ENCODE data around the gene CYLD.
A peak's percentile ranks its signal among the peaks of the same experiment; 100 is the strongest.

Gene CYLD

DNA sequence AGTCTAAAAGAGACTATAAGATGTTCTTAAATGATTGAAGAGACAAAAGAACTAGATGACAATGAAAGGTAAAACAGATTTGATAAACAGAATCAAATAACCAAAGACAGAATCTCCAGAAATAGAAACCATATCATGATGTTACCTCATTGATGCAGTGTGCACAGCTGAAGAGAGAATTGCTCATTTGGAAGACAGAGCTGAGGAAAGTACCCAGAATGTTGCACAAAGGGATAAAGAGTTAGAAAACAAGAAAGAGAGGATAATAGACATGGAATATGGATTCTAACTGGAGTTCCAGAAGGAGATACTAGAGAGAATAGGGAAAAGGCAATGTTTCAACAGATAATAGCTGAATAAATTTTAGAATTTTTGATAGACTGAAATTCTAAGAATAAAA is 47.9 kb downstream of the CYLD start:
- DNase-seq, result no peak

DNA sequence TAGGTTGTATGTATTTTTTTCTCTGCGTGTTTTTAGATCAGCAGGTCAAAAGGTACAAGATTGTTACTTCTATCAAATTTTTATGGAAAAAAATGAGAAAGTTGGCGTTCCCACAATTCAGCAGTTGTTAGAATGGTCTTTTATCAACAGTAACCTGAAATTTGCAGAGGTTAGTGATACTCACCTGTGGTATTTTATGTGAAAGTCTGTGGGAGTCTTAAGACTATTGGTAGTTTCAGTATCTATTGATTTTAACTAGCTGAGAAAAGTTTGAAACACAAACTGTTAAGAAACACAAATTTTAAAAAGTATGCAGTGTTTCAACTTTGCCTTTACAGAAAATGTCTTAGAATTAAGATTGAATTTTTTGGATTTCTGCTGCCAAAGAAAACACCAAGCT is 49.6 kb downstream of the CYLD start:
- DNase-seq, result no peak

DNA sequence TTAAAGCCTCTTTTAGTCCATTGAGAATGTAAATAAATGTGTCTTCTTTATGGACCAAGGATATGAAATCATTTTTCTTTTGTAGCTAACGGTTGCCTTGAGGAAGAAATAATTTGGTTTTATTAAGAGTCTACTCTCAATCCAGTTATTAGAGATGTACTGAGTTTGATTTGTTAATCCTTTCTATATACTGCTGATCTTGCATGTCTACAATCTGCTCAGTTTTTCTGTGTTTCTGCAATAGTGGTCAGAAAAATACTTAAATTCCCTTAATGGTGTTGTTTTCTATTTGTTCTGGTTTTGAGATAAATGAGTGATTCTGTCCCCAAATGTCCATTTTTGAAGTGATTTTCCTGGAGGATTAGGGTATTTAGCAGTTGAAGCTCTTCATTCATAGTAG is 54.9 kb downstream of the CYLD start:
- DNase-seq, result no peak

DNA sequence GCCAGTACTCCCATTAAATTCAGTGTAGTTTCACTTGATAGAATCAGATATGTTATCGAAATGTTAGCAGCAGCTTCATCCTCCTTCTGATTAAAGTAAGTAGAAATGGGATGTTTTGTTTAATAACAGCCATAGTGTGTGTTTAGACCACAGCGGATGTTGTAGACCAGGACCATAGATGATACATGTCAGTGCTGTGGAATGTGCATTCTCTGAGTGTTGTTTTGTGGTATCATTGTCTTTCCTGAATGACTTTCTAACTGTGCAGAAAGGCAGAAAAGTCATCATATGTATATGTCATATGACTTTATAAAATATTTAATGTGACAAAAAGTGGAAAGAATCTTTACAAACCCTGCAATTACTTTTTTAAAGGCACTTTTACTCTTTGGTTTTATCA is 55.6 kb downstream of the CYLD start:
- peak; percentile 48 for DNase-seq

DNA sequence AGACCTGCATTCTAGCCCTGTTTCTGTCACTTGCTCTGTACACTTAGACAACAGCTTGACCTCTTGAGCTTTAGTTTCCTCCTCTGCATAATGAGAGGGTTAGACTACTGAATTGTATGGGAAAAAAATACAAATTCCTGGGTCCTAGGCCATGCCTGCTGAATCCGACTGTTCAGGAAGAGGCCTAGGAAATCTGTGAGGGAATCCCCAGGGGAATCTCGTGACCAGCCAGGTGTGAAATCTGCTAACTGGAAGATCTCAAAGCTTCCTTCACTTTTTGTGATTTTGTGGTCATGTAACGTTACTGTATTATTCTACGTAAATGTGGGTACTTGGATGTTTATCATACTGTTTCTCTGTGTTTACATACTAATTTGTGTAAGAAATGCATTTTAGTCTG is 58.2 kb downstream of the CYLD start:
- no peak for DNase-seq

DNA sequence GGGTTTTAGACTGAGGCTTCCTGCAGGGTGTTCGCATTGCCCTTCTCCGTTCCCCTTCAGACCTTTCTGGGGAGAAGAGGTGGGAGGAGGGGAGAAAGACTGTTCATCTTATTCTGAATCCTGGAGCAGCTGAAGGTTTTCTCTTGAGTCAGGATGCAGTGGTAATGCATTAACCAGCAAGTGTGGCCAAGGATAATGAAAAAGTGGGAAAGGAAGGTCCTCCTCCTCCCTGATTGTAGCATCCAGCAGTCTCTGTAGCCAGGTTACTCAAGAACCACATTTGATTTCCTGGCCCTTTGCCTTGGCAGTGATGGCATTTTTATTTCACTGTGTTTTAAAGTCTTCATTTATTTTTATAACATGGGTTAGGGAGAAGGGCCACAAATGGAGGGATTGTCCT is 59.1 kb downstream of the CYLD start:
- DNase-seq, result no peak

DNA sequence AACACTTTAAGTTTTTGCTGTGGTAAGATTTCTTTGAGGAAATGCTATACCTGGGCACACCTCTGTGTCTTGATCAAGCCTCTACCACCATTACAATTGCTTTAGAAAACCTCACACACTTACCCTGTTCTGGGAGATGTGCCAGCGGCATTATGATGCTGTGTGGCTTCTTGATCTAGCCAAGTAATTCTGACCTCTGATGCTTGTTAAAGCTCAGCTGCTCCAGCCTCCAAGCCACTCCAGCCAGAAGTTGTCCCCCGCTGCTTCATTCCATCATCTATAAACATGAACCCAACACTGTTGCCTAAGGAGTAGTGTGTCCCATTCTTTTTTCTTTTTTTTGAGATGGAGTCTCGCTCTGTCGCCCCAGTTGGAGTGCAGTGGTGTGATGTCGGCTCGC is 60.1 kb downstream of the CYLD start:
- no peak for DNase-seq

DNA sequence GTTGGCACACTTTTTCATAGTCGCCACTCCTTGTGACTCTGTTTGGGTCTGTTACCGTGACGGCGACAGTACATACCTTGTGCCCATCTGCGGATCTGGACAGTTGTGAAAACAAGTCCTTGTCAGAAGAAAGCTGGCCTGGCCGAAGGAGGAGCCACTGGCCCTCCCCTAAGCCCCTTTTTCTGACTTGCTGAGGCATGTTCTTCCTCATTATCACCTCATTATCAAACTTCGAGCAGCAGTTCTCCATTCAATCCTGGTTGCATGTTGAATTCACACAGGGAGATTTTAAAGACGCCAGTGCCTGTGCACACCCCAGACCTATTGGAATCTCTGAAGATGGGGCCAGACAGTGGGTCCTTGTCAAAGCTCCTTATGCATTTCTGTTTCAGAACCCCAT is 61.1 kb downstream of the CYLD start:
- DNase-seq, result no peak

DNA sequence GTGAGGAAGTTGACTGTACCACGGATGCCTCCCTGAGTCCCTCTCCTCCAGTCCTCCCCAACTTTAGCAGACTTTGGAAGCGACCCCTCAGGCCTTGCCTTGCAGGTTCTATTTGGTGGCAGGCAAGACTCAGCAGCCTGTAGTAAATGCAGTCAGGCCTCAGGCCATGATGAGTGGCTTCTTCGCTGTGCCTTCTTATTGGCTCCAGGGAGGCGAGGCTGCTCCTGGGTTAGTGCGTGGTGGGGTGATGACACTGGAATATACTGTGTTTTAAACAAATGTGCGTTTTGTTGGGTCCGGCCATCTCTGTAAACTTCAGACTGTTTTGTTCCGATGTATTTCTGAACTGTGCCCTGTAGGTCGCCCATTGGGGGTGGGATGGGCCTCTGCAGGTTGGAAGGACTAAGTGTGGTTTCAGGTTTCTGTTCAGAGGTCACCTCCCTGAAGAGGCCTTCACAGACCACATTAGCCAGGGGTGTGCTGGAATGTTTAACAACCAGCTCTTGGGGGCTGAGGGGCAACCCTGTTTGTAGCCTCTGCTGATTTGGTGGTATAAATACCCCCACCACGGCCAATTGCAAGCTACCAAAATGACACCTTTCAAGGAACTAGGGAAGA is 62.5 kb downstream of the CYLD start:
- no peak for DNase-seq

DNA sequence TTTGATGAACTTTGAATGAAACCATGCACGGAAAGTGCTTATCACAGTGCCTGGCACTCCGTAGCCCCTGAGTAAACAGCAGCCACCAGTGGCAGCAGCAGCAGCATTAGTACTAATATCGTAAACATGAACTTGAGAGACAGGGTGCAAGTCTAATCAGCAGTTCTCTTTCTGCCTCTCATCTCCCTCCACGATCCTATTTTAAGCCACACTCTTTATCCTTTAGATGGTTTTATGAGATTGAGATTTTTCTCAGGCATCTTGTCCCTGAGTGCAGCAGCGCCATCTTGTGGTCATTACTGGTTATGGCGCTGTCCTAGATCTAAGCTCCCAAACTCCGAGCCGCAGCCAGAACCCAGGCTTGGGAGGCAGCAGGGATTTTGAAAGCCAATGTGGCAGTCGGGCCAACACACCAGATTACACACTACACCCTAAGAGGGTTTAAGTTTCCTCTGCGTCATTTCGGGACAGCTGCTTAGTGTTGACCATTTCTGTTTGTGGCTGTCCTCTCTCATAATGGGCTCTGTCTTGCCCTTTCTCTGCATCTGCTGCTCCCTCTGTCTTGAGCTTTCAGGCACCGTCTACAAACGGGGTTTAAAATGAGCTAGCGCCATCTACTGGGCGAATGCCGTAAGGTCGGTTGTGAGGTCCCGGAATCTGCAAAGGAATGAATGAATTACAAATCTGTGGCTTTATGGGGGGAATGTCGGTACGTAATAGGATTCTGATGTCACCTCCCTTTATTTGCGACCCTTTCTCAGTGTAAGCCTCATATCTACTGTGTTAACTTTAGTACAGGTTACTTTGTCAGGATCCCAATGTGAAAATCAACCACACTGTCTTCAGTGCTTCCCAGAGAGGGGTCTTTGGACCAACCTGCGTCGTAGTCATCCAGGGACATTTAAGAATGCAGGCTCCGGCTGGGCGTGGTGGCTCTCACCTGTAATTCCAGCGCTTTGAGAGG is 64.5 kb downstream of the CYLD start:
- DNase-seq, result peak; percentile 85

DNA sequence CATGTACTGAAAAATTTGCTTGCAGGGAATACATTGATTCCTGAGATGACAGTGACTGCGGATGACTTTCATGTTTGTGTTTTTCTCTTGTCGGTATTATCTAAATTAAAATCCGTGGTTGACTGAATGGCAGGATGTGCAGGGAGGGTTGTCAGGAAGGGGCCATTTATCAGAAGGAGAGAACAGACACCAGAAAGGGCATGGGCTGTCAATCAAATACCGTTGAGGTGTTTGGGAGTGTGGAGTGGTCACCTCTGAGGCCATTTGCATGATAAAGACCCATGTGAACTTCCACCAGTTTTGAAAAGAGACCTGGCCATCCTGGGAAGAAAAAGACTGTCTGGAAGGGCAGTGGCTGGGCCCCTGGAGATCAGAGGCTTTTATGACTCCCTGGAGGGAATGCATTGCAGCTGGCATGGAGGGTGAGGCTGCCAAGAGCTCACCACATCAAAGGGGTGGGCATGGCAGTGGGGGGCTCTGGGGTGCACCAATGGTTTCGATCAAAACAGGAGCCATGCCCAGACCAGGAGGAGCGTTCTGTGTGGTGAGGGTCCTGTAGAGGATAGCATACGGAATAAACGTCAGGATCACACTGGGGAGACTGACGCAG is 67.1 kb downstream of the CYLD start:
- DNase-seq, result no peak

DNA sequence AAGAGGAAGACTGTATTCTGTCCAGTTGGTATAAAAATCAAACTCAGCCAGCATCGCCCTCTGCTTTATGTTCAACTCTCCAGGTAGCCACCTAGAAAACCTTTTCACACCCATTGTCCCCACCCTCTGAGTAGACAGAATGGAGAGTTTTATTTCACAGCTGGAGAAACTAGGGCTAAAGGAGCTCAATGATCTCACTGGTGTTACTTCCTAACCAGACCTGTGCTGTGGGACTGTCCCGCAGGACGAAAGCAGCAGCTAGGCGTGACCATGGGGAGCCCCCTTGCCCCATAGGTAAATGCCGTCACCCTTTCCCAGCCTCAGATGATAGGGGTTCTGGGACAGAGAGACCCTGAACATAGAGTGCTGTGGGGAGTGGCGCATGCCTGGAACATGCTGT is 67.7 kb downstream of the CYLD start:
- DNase-seq, result no peak

DNA sequence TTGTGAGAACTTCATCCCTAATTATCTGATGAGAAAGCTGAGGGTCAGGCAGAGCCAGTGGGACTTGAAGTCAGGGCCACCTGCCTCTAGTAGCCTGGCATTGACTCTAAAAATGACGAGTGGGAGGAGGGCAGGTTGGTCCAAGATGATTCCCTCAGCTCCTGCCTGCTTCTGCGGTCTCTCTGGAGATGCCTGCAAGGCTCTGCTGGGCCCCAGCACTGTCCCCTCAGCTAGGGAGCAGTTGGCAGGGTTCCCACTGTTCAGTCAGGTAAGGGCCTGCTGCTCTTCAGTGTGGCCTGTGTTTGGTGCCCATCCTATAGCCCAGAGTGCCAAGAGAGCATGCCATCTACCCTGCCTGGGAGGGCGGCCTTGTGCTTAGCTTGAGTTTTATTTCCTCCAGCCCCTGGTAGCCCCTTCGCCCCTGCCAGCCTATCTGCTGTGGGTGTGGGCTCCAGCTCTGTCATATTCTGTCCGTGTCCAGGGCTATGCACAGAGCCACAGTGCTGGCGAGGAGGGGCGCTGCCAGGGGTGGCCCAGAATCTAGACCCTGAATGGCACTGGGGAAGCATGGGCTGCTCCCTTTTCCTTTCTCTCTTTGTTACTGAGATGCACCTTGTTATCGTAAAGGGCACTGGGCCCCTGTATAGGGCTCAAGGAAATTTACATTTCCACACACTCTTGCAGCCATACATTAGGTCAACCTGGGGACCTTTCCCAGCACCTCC is 68.5 kb downstream of the CYLD start:
- no peak for DNase-seq

DNA sequence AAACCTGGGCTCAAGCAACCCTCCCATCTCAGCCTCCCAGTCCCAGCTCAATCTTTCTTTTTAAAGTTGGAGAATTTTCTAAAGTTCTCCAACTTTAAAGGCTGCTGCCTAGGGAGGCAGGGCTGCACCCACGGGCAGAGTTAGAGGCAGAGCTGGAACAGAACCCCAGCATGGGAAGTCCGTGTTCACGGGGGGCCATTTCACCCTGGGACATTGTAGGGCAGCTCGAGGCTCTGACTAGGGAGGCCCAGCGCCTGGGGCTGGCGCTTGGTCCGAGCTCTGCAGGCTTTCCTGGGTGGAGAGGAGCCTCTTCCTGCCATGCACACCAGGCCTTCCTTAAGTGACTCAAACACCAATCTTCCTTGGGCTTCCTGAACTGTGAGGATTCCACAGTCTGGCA is 70.2 kb downstream of the CYLD start:
- DNase-seq, result no peak

DNA sequence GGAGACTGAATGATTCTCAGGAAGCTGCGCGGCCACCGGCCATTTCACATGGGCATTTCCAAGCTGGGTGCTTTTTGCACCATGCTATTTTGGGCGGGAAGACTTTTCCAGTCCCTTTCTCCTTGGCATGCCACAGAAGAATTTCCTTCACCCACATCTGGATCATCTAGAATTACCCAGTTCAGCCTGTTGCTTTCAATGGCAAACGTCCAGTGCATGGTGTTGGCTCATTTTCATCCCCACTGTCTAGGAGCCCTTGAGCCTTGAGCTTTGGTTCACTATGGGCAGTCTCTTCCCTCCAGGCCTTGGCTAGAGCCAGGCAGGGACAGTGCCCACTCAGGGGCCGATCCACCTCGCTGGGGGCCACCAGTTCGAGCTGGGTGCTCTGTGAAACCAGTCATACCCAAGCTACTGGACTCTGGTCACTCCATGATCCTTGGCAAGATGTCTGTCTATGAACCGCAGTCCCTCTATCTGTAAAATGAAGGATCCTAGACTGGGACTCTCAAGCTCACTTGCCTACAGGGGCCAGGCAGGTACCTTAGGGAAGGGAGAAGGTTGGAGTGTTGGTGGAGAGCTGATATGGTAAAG is 71.1 kb downstream of the CYLD start:
- no peak for DNase-seq

DNA sequence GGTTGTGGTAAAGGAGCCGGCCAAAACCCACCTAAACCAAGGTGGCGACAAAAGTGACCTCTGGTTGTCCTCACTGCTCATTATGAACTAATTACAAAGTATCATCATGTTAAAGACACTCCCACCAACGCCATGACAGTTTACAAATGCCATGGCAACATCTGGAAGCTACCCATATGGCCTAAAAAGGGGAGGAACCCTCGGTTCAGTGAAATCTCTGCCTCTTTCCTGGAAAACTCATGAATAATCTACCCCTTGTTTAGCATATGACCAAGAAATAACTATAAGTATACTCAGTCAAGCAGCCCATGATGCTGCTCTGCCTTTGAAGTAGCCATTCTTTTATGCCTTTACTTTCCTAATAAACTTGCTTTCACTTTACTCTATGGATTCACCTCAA is 72.2 kb downstream of the CYLD start:
- no peak for DNase-seq

DNA sequence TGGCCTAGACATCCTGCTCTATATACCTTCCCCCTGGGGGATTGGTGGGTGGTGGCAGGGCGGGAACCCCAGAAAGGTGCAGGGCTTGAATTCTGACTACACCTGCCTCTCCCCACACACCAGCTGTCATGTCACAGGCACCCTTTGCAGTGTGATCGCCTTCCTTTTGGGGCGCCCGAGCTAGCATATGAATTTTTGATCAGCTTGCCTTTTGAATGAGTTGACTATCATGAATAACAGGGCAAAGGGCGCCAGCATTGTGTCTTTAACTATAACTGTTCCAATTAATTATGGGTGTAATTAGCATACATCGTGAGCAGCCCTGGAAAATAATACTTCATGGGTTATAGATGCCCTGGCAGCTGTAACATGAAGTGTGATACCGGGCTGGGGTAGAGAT is 72.7 kb downstream of the CYLD start:
- DNase-seq, result no peak

DNA sequence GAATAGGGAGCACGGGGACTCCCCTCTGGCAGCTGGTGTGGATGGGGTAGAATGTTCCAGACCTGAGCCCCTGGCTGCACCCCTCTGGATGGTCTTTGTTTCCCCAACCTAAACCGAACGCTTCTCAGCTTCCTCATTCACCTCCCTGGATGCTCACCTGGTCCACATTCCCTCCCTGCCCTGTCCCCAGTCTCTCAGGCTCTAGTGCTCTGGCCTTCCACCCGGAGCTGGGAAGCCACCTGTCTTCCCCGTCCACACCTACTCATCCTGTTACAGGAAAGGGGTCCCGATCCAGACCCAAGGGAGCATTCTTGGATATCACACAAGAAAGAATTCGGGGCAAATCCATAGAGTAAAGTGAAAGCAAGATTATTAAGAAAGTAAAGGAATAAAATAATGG is 73.5 kb downstream of the CYLD start:
- DNase-seq, result no peak

DNA sequence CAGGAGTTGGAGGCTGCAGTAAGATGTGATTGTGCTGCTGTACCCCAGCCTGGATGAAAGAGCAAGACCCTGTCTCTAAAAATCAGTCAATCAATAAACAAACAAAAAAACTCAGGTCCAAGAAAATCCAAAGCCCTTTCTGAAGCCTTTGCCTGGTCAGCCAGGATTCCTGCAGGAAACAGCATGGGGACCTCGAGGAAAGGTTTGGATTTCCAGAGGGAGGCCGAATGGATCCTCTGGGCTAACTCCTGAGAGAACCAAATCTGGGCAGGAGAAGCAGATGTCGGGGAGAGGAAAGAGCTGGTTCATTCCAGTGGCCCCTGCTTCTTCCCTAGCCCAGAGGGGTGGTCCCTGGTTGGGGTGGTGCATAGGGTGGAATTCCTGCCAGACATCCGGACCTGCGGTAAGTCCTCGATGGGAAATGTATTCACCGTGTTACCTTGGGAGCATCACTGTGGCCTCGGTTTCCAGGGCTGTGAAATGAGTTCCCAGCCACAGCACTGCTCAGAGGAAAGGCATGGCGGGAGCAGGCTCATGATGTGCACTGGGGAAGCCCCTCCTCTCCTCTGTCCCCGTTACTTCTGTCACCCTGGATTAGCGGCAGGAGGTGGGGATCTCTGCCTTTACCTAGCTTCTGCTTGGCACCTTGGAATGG is 75.1 kb downstream of the CYLD start:
- DNase-seq, result no peak

DNA sequence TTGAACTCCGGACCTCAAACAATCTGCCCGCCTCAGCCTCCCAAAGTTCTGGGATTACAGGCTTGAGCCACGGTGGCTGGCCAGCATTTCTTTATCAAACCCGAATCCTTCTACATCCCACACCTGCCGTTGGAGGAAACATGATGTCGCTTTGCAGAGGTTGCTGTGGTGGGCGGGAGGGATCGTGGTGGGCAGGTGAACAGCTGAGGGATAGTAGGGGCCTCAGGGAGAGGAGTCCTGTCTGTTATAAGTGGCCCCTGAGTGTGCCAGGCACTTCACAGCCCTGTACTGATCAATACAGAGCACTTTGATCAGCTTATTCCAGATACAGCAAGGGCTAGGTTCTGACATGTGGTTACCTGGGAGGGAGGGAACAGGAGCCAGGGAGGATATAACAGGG is 76.5 kb downstream of the CYLD start:
- no peak for DNase-seq

DNA sequence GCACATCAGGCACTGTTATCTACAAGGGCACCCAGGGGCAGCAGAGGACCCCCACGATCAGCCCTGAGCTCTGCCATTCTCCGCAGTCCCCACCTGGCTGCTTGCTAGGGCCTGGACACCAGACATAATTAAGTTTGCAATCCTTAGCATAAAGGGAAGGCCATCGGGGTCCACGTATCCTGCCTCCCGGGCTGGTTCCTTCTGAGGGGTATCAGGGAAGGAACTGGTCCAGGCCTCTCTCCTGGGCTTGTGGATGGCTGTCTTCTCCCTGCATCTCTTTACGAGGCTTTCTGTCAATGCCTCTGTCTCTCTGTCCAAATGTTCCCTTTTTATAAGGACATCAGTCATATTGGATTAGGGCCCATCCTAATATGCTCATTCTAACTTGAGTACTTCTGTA is 77.8 kb downstream of the CYLD start:
- no peak for DNase-seq

DNA sequence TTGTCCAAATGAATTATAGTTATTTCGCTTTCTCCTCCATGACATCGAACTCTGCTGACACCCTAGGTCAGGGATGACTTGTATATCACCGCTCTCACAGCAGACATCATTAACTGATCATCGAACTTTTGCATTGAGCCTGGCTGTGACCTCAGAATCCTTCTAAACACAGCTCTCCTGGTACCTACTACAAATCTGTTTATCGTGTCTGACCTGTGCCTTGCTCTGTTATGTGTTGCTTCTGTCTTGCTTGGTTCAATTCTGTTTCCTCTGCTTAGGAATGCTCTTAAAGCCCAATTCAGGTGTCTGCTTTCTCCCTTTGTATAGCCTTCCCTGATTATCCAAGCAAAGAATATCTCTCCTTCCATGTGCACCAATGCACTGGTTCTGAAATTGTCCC is 78.3 kb downstream of the CYLD start:
- DNase-seq, result no peak

DNA sequence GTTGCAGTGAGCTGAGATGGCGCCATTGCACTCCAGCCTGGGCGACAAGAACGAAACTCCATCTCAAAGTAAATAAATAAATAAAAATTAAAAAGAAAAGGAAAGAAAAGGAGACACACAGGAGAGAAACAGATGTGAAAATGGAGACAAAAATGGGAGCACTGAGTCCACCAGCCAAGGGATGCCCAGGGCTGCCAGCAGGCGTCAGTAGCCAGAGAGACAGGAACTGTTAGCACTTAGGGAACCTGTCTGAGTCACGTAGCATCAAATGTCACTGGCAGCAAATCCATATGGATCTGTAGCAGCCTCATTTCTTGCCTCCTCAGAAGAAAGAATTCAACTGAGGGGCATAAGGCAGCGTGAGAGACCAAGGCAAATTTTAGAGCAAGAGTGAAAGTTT is 79.7 kb downstream of the CYLD start:
- peak; percentile 20 for DNase-seq

Data from fibroblast of skin of right biceps (primary cell).